H1 (cell line): ENCODE data around the gene PDCD5. TPM values are rescaled to one million over a fixed set of nuclear protein-coding genes. Genes with fewer than 3 reads are reported as not detected.

Experiments used
- CTCF ChIA-PET: fragments of 300-600 bp; sonication (Branson Sonifier 250); formaldehyde crosslinking; loops from one replicate; lab custom pipeline; 2021; ENCODE audit not compliant: partially characterized antibody; lab: Charles Lee
- POLR2A ChIA-PET: fragments of 300-600 bp; sonication (Branson Sonifier 250); formaldehyde crosslinking; loops from one replicate; lab custom pipeline; 2021; ENCODE audit warnings: inconsistent platforms; ENCODE audit not compliant: partially characterized antibody; lab: Charles Lee
- DNase-seq, 2 experiments: peaks; one replicate each; pipeline versions ENCODE4 v3.0.0 to v3.0.0-alpha.2; 2010 to 2022; ENCODE audit warnings: low spot score in 2 of 2, low read depth in 1 of 2, mixed read lengths in 1 of 2
- FAIRE-seq: peaks from 2 replicates; lab custom pipeline; 2011; peaks lifted over from hg19 to GRCh38; lab: Jason Lieb, UNC
- H2AFZ ChIP-seq: 2 replicates; pipeline ENCODE4 v1.8.1; 2012; ENCODE audit warnings: low read length, inconsistent platforms
- H2AK5ac ChIP-seq: 2 replicates; pipeline ENCODE4 v1.6.1; 2013; ENCODE audit warnings: low read depth, low read length
- H2BK120ac ChIP-seq: replicated peaks from 2 replicates; pipeline ENCODE3; 2013; ENCODE audit warnings: low read depth, low read length, inconsistent platforms
- H2BK12ac ChIP-seq: 2 replicates; pipeline ENCODE4 v1.6.1; 2013; ENCODE audit warnings: low read depth, low read length
- H2BK15ac ChIP-seq: 2 replicates; pipeline ENCODE4 v1.6.1; 2013; ENCODE audit warnings: low read length
- H2BK20ac ChIP-seq: 2 replicates; pipeline ENCODE4 v1.6.1; 2013; ENCODE audit warnings: low read length
- H2BK5ac ChIP-seq: 2 replicates; pipeline ENCODE4 v1.6.1; 2013; ENCODE audit warnings: low read depth, low read length
- H3K14ac ChIP-seq: 2 replicates; pipeline ENCODE4 v1.6.1; 2013; ENCODE audit warnings: inconsistent platforms; ENCODE audit not compliant: insufficient read length
- H3K18ac ChIP-seq: 2 replicates; pipeline ENCODE4 v1.6.1; 2013; ENCODE audit warnings: low read length; ENCODE audit errors: extremely low read depth
- H3K23ac ChIP-seq: 2 replicates; pipeline ENCODE4 v1.6.1; 2013; ENCODE audit warnings: inconsistent platforms; ENCODE audit not compliant: insufficient read length
- H3K23me2 ChIP-seq: 2 replicates; pipeline ENCODE4 v1.6.1; 2013; ENCODE audit warnings: low read depth, low read length
- H3K27ac ChIP-seq: 2 replicates; pipeline ENCODE4 v1.6.1; 2011; ENCODE audit warnings: low read depth, low read length, inconsistent platforms
- H3K27me3 ChIP-seq, 4 experiments: replicated peaks in 1 of 4; 1 replicate in 1 of 4; 2 replicates in 3 of 4; pipeline versions ENCODE4 v1.6.1 to v1.8.1; 2011 to 2013; ENCODE audit warnings: low read length in 3 of 4, mild to moderate bottlenecking in 3 of 4, inconsistent platforms in 2 of 4, mixed read lengths in 2 of 4, moderate library complexity in 1 of 4; ENCODE audit not compliant: control insufficient read depth in 3 of 4, insufficient read depth in 3 of 4; ENCODE audit errors: extremely low read depth in 1 of 4
- H3K36me3 ChIP-seq, 4 experiments: 2 replicates each; pipeline versions ENCODE4 v1.6.1 to v1.8.1; 2011 to 2013; ENCODE audit warnings: mild to moderate bottlenecking in 4 of 4, low read length in 3 of 4, moderate library complexity in 2 of 4, control low read depth in 1 of 4, inconsistent platforms in 1 of 4; ENCODE audit not compliant: insufficient read depth in 4 of 4, control insufficient read depth in 2 of 4
- H3K4ac ChIP-seq: replicated peaks from 2 replicates; pipeline ENCODE3; 2013; ENCODE audit warnings: low read length, low read depth, mixed read lengths, inconsistent platforms; ENCODE audit not compliant: insufficient read length
- H3K4me1 ChIP-seq, 4 experiments: replicated peaks in 1 of 4; 1 replicate in 1 of 4; 2 replicates in 3 of 4; pipeline versions ENCODE4 v1.6.1 to v1.8.1; 2011 to 2013; ENCODE audit warnings: low read length in 3 of 4, inconsistent platforms in 2 of 4, mixed read lengths in 1 of 4; ENCODE audit not compliant: insufficient read depth in 4 of 4, control insufficient read depth in 3 of 4
- H3K4me2 ChIP-seq, 2 experiments: 2 replicates each; pipeline versions ENCODE4 v1.6.1 to v1.8.1; 2011 to 2013; ENCODE audit warnings: low read depth in 2 of 2, low read length in 2 of 2, control low read depth in 1 of 2, inconsistent platforms in 1 of 2, mild to moderate bottlenecking in 1 of 2; ENCODE audit not compliant: insufficient read depth in 1 of 2
- H3K4me3 ChIP-seq, 4 experiments: fragments of 200-600, 300-600 bp in 1 of 4; sonication (generic), shearing (Covaris generic), sonication (Bioruptor Twin) in 1 of 4; 2 replicates each; pipeline versions ENCODE4 v1.5.1 to v1.8.1; 2011 to 2016; ENCODE audit warnings: low read length in 4 of 4, low read depth in 3 of 4, control low read depth in 2 of 4, inconsistent platforms in 2 of 4, mild to moderate bottlenecking in 2 of 4, mixed read lengths in 1 of 4, moderate library complexity in 1 of 4; ENCODE audit not compliant: insufficient read depth in 2 of 4; ENCODE audit errors: extremely low read depth in 1 of 4
- H3K56ac ChIP-seq: replicated peaks from 2 replicates; pipeline ENCODE3; 2013; ENCODE audit warnings: low read depth, mild to moderate bottlenecking, mixed read lengths, low read length, inconsistent platforms; ENCODE audit not compliant: insufficient read length
- H3K79me1 ChIP-seq: 2 replicates; pipeline ENCODE4 v1.6.1; 2013; ENCODE audit warnings: low read depth, low read length, control low read depth
- H3K79me2 ChIP-seq, 2 experiments: 2 replicates each; pipeline versions ENCODE4 v1.6.1 to v1.8.1; 2012 to 2013; ENCODE audit warnings: low read length in 2 of 2, mild to moderate bottlenecking in 2 of 2, inconsistent platforms in 1 of 2; ENCODE audit not compliant: insufficient read depth in 2 of 2, control insufficient read depth in 1 of 2
- H3K9ac ChIP-seq, 4 experiments: replicated peaks in 1 of 4; 1 replicate in 1 of 4; 2 replicates in 3 of 4; pipeline versions ENCODE4 v1.6.1 to v1.8.1; 2011 to 2013; ENCODE audit warnings: low read depth in 3 of 4, low read length in 3 of 4, control low read depth in 2 of 4, mild to moderate bottlenecking in 2 of 4, moderate library complexity in 2 of 4, inconsistent platforms in 1 of 4; ENCODE audit errors: extremely low read depth in 1 of 4
- H3K9me3 ChIP-seq, 2 experiments: 2 replicates each; pipeline versions ENCODE4 v1.6.1 to v1.8.1; 2012 to 2013; ENCODE audit warnings: mild to moderate bottlenecking in 2 of 2, moderate library complexity in 2 of 2, control low read depth in 1 of 2, inconsistent platforms in 1 of 2, low read depth in 1 of 2, low read length in 1 of 2, mixed read lengths in 1 of 2; ENCODE audit not compliant: insufficient read depth in 2 of 2
- H4K20me1 ChIP-seq, 2 experiments: replicated peaks in 1 of 2; 2 replicates each; pipeline versions ENCODE3 to v1.8.1; 2011 to 2013; ENCODE audit warnings: inconsistent platforms in 2 of 2, low read length in 2 of 2, mild to moderate bottlenecking in 1 of 2; ENCODE audit not compliant: insufficient read depth in 2 of 2, control insufficient read depth in 1 of 2
- H4K5ac ChIP-seq: 2 replicates; pipeline ENCODE4 v1.6.1; 2013; ENCODE audit warnings: low read length, low read depth, mixed read lengths, inconsistent platforms; ENCODE audit not compliant: insufficient read length
- H4K8ac ChIP-seq: 2 replicates; pipeline ENCODE4 v1.8.0; 2013; ENCODE audit warnings: mild to moderate bottlenecking, moderate library complexity, low read length, inconsistent platforms; ENCODE audit not compliant: insufficient read depth; ENCODE audit errors: extremely low read depth
- H4K91ac ChIP-seq: replicated peaks from 2 replicates; pipeline ENCODE3; 2013; ENCODE audit warnings: low read length, mixed read lengths, inconsistent platforms; ENCODE audit not compliant: insufficient read length
- CEBPB ChIP-seq: IDR thresholded peaks from 2 replicates; pipeline ENCODE4 v1.6.1; 2012; ENCODE audit warnings: low read depth, low read length
- CTCF ChIP-seq, 3 experiments: IDR thresholded peaks; 1 replicate in 2 of 3; 2 replicates in 1 of 3; pipeline versions ENCODE4 v1.5.1 to v1.6.1; 2011; ENCODE audit warnings: low read length in 3 of 3, mild to moderate bottlenecking in 3 of 3, inconsistent platforms in 2 of 3, low read depth in 1 of 3, moderate library complexity in 1 of 3; ENCODE audit not compliant: insufficient read depth in 1 of 3; ENCODE audit errors: control extremely low read depth in 1 of 3
- JUND ChIP-seq: IDR thresholded peaks from 2 replicates; pipeline ENCODE4 v1.6.1; 2011; ENCODE audit warnings: mild to moderate bottlenecking, improper control_type of control experiment, low read length
- KDM4A ChIP-seq: IDR thresholded peaks from one replicate; pipeline ENCODE4 v1.7.1; 2012; ENCODE audit warnings: low read depth, mild to moderate bottlenecking, moderate library complexity, low read length, inconsistent platforms; ENCODE audit not compliant: severe bottlenecking
- NRF1 ChIP-seq: IDR thresholded peaks from 2 replicates; pipeline ENCODE4 v1.6.1; 2011; ENCODE audit warnings: mild to moderate bottlenecking, low read depth, low read length, improper control_type of control experiment
- PHF8 ChIP-seq: fragments of 200-600 bp; sonication (generic); conservative IDR thresholded peaks from 2 replicates; pipeline ENCODE4 v1.7.1; 2012; ENCODE audit warnings: low read depth, mild to moderate bottlenecking, inconsistent platforms, low read length, moderate library complexity
- RFX5 ChIP-seq: IDR thresholded peaks from 2 replicates; pipeline ENCODE4 v1.6.1; 2011; ENCODE audit warnings: low read depth, low read length, improper control_type of control experiment, borderline replicate concordance
- RNF2 ChIP-seq: fragments of 200-900, 300-1000 bp; sonication (generic); IDR thresholded peaks from 2 replicates; pipeline ENCODE4 v1.7.1; 2016; ENCODE audit warnings: borderline replicate concordance, low read depth, mild to moderate bottlenecking, antibody characterized with exemption, low read length; ENCODE audit not compliant: poor library complexity, severe bottlenecking; ENCODE audit errors: missing control alignments
- SIX5 ChIP-seq: IDR thresholded peaks from 2 replicates; pipeline ENCODE4 v1.6.1; 2011; ENCODE audit warnings: mild to moderate bottlenecking, low read depth, low read length
- SP2 ChIP-seq: IDR thresholded peaks from 2 replicates; pipeline ENCODE4 v1.6.1; 2012; ENCODE audit warnings: mild to moderate bottlenecking, low read length, inconsistent platforms
- WGBS, 2 experiments: shearing (Covaris generic) in 1 of 2; methylation state at CpG; one replicate each; pipeline versions ENCODE4 v1.1.6 to v1.1.7; 2013 to 2015; ENCODE audit warnings: low lambda C conversion rate in 2 of 2, mixed read lengths in 2 of 2, inconsistent platforms in 1 of 2, low coverage in 1 of 2, missing lambda C conversion rate in 1 of 2; ENCODE audit not compliant: insufficient replicate concordance in 2 of 2, insufficient coverage in 1 of 2, insufficient read length in 1 of 2; ENCODE audit errors: extremely low coverage in 1 of 2, missing lambda C conversion rate in 1 of 2; 5-methylcytosine and 5-hydroxymethylcytosine counted together
- polyA plus RNA-seq, 7 experiments: library from polyadenylated mRNA; depleted of rRNA in 3 of 7; stranded (reverse) in 5 of 7; unstranded in 2 of 7; fragments of >200 nt in 5 of 7; fragments of 200-250 nt in 2 of 7; gene quantifications; 1 replicate in 5 of 7; 2 replicates in 1 of 7; 4 replicates in 1 of 7; pipeline versions ENCODE4 v1.2.1 to v1.2.3, GENCODE V29; 2011 to 2013; ENCODE audit warnings: missing spikeins in 2 of 7, mixed read lengths in 2 of 7
- total RNA-seq: library from RNA; stranded (reverse); fragmentation: NEBNext Ultra II Directional; extraction: Animal tissue kit (Norgen Biotek cat#: 25700); gene quantifications from 2 replicates; pipeline ENCODE4 v1.2.1, GENCODE V29; 2021

PDCD5 gene
- total and polyA plus RNA-seq, 2 of the 8 experiments (the other 6 are each of a cell fraction or from before 2014, with no cell fraction given): 43.2 to 98.8 TPM

- FAIRE-seq (peak; percentile 66), DNase-seq (no peak)
- H2BK5ac ChIP-seq: no peak overlapping the region
- H3K36me3 ChIP-seq: peaks cover 7 to 62% (median 41%) of the 10 kb centered on the region in 4 experiments; a peak in 7 of 8 replicates
- H2BK12ac ChIP-seq: no peak overlapping the region
- 74% methylated on average over 2 of the region's 2 CpGs; no CpG with 5 or more reads in 1 of the 2 experiments for WGBS, 2 experiments
- peaks cover 0 to 1% of the 10 kb centered on the region in 2 experiments for H4K20me1 ChIP-seq
- no peaks in the 10 kb centered on the region for H3K4me1 ChIP-seq
- H3K9ac ChIP-seq: no peak overlapping the region
- H3K23ac ChIP-seq: no peak overlapping the region
- H3K9me3 ChIP-seq: no peaks in the 10 kb centered on the region
- no peak overlapping the region for H3K18ac ChIP-seq
- no peak overlapping the region for H3K4me2 ChIP-seq
- H3K27ac ChIP-seq: no peak overlapping the region
- no peak overlapping the region for H3K4me3 ChIP-seq
- no peak overlapping the region for H2BK20ac ChIP-seq
- no peak overlapping the region for H3K4ac ChIP-seq
- H2AFZ ChIP-seq: no peak overlapping the region
- no peaks in the 10 kb centered on the region for H3K79me2 ChIP-seq
- H3K79me1 ChIP-seq: no peaks in the 10 kb centered on the region
- no peak overlapping the region for H4K91ac ChIP-seq
- ChIA-PET POLR2A (no interaction called here), CTCF (interaction anchor here (0.9 to 1.5 kb wide), 4 partner anchors 14 to 48 kb away, joined by 4 to 6 read pairs (median 4); no protein-coding TSS in a partner anchor)
- H2AK5ac ChIP-seq: no peak overlapping the region
- H3K56ac ChIP-seq: no peak overlapping the region
- no peak overlapping the region for H4K8ac ChIP-seq
- H4K5ac ChIP-seq: no peak overlapping the region
- no peak overlapping the region for H3K14ac ChIP-seq
- no peaks in the 10 kb centered on the region for H3K23me2 ChIP-seq
- no peaks in the 10 kb centered on the region for H3K27me3 ChIP-seq
- no peak overlapping the region for H2BK15ac ChIP-seq
- H2BK120ac ChIP-seq: no peak overlapping the region
- TF ChIP-seq SIX5 (no peak), RFX5 (no peak), RNF2 (no peak), SP2 (no peak), PHF8 (no peak), NRF1 (no peak), CTCF (IDR thresholded peaks at IDR 0.05; ENCODE audit: control extremely low read depth in 1 of 3, insufficient read depth in 1 of 3, low read depth in 1 of 3, low read length in 3 of 3) (peak in 2 of 3 experiments; percentile 50 to 76; a peak in 3 of 4 replicates), CEBPB (no peak), KDM4A (no peak), JUND (no peak)
Observed at GRCh38 chr19:32599736-32600157, 18.8 kb downstream of the PDCD5 start.
